ENCODE measurements around the gene MED14.
A peak's percentile ranks its signal among the peaks of the same experiment; 100 is the strongest.

The MED14 gene

DNA sequence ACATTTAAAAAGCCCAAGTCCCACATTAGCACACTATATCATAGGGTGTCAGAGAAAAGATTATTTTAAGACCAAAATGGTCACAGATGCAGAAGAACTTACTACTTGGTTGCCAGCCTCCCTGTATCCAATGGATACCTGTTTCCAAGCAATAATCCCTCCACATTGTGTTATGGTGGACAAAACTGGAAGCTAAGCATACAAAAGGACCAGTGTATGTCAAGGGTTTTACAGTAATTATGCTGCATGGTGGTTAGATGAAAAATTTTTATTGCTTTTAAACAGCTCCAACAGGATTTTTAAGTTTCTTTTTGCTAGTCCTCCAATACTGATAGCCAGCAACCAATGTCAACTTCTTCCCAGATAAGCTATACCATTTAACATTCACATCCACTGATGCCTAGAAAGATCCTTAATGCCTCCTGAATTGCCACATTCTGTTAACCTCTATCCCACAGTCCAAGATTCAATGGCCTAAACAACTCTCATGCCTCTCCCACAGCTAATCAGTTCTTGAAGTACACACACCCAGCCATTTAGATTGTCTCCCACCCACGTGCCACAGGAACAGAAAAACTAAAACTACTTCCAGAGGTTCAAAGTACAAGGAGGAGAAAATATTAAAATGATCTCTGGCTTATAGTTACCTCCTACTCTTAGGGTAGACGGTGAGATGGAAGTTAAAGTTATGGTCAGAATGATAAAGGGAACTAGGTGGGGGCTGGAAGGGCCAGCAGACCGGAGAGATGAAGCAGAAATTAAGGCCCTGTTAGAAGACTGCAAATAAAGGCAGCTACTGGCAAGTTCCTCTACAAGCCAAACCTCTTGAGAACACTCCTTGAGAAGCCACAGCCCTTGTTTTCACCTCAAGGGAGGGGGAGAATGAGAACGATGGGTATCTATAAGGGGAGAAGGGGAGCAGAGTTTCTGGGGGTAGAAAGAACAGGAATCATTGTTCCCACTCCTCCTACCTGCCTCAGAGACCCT, 5.5 kb downstream of the MED14 start:
- DNase-seq: no peak

DNA sequence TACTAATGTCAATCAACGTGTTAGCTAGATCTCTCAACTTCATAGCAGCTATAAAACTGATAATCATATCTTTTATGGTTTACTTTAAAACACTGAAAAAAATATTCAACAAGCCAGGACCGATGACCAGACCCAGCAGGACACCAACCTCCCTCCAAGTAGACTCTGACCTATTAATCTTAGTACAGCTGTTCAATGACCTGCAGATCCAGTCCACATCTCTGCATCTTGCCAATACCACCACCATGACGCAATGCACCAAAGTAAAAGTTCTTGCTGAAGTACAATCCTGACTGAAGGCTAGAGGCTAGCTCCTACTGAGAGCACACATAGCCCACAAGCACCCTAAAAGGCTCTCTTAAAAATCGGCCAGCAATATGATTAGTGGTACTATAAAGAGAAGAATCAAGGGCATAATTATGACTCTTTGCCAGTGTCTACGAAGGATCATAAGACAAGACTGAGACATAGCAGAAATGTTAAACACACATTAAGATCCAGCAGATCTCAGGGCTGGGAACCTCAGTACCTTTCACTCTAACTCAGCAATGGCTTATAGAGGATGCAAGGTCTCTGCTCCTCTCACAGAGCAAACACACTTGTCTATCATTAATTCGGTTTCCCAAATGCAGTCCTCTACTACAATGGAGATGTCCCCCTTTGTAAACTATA, 7.6 kb downstream of the MED14 start:
- DNase-seq: no peak

DNA sequence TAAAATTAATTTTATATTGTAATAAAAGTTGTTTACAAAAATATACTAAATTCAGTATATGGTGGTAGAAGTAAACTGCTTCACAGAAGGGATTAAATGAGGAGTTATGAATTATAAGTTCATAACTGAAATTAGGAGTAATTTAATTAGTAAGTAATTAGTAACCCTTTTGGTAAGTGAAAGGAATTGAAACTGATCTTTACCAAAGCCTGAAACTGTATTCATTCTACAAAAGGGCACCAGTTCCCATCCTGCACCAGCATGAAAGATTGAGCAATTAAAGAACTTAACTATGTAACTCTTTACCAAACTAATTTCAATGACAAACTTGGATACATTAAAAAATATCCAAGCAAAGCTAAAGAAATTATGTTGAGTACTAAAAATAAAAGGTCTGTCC, 8.2 kb downstream of the MED14 start:
- no peak for DNase-seq

DNA sequence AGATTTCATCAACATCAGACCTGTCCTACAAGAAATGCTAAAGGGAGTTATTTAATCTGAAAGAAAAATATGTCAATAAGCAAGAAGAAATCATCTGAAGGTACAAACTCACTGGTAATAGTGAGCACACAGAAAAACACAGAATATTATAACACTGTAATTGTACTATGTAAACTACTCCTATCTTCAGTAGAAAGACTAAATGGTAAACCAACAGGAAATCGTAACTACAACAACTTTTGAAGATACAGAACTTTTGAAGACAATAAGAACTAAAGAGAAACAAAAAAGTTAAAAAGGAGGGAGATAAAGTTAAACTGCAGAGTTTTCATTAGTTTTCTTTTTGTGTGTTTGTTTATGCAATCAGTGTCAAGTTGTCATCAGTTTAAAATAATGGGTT, 12.4 kb downstream of the MED14 start:
- no peak for DNase-seq

DNA sequence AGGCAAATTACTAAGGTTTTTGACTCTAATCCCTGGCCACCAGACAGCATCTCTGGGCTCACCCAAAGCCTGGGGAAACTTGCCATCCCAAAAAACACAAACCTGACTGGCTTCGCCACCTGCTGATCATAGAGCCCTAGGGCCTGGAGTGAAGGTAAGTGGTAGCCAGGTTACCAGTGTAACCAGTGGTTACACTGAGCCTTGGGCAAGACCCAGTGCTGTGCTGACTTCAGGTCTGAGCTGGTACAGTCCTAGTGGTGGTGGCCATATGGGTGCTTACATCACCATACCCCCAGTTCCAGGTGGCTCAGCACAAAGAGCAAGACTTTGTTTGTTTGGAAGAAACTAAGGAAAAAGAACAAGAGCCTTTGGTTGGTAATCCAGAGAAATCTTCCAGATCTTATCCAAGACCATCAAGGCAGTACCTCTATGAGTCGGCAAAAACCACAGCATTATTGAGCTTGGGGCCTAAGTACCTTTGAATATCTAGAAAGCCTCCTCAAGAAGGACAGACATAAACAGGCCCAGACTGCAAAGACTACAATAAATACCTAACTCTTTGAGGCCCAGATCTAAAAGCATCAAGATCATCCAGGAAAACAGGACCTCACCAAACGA, 13.7 kb downstream of the MED14 start:
- DNase-seq: no peak

DNA sequence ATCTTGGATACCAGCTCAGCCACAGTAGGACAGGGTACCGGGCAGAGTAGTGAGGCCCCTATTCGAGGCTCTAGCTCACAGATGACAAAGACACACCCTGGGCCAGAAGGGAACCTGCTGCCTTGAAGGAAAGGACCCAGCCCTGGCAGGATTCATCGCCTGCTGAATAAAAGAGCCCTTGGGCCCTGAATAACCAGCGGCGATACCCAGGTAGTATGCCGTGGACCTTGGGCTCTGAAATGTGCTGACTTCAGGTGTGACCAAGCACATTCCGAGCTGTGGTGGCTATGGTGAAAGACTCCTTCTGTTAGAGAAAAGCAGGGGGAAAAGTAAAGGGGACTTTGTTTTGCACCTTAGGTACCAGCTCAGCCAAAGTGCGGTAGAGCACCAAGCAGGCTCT, 14.6 kb downstream of the MED14 start:
- no peak for DNase-seq

DNA sequence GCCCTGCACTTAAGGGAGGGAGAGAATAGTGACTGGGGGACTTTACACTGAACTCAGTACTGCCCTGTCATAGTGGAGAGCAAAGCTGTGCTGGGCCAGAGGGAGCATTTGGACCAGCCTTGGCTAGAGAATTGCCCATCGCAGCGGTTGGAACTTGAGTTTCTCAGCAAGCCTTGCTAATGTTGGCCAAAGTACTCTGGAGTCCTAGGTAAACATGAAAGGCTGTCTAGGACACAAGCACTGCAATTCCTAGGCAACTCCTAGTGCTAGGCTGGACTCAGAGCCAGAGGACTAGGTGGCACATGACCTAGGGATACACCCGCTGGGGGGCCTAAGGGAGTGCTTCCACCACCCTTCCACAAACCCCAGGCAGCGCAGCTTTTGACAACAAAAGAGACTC, 15.0 kb downstream of the MED14 start:
- DNase-seq: no peak

DNA sequence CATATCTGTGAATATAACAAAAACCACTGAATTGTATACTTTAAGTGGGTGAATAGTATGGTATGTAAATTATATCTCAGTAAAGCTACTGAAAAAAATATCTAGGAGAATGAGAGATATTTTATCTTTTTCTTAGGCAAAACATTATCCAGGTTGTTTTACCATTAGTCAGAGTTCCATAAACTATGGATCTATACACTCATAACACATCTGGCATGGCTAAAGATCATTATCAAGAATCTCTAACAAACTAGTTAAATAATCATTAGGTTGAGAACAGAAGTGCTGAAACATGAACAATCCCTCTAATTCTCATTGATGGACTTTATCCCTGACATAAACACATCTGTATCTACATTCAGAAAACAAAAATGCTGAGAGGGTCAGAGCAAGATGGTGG, 15.6 kb downstream of the MED14 start:
- no peak for DNase-seq

DNA sequence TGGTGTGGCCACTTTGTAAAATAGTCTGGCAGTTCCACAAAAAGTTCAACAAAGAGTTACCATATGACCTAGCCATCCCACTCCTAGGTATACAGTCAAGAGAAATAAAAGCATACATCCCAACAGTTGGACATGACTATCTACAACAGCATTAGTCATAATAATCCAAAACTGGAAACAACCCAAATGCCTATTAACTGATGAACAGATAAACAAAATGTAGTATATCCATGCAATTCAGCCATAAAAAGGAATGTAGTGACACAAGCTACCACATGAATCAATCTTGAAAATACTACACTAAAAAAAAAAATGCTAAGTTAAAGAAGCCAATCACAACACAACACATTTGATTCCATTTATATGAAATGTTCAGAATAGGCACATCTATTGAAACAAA, 16.1 kb downstream of the MED14 start:
- DNase-seq: peak; percentile 79

DNA sequence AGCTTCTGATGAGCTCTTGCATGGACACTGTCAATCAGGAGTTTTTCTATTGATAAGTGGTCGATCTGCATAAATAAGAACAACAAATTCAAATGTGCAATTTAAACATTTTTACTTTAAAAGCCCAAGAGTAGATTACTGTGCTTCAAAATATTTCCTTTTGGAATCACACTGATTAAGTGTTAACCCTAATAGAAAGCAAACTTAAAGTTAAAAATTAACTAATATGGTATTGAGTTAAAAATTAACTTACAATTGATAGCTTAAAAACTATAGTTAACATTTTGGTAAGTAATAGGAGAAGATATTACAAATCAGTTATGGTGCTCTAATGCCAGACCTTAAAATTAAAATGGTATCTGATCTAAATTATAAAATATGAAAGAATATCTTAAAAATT, 25.9 kb downstream of the MED14 start:
- DNase-seq: no peak

DNA sequence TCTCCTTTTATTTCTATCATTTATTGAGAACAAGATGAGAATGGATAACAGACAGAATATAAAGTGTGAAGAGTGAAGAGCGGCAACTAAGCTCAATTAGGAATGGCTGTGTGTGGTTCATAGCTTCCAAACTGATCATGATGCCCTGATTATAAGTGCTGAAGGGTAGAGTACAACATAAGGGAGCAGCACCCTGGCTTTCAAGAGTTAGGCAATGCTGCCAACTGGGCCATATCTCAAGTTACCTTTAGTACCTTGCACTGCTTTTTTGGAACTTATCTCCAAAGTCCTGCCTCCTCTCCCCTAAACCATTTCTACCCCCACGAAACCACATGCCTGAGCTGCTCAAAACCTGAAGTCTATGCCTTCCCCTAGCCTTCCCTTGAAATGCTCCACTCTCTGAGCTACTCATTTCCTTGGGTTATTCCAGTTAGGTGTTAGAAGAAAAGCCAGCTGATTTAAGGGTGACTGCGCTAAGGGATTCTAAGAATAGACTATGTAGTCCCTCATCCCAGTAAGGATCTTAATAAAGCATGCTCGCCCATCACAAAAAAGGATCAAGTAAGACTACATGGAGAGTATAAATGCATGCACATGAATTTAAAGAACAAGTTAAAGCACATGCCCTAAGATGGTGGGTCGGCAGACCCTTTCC, 29.6 kb downstream of the MED14 start:
- no peak for DNase-seq

DNA sequence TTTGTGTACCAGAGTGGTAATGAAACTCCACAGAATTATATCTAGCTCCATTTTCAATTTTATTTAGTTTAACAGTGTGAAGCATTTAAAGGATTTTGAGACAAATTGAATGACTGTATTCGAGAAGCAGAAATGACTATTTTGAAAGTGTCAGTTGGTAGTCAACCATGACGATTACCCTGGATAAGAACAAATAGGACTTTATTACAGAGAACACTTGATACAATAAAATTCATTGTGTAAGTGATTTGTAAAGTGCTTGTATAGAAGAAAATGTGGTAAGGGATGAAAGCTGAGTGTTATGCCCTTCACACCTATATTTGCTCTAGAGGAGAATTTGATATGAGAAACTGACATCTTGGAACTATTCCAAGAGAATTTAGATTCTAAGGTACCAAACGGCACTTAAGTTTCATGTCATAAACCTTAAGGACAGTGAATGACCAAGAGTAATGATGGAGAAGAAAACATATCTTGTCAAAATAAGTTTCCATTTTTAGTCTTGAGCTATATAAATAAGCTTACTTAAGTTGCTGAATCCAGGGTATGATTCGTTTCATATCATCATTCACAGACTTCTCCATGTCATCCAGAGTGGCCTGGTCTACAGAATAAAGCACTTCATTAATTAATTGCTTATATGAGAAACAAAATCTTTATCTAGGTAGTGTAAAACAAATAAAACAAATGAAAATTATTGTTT, 34.6 kb downstream of the MED14 start:
- DNase-seq: no peak

DNA sequence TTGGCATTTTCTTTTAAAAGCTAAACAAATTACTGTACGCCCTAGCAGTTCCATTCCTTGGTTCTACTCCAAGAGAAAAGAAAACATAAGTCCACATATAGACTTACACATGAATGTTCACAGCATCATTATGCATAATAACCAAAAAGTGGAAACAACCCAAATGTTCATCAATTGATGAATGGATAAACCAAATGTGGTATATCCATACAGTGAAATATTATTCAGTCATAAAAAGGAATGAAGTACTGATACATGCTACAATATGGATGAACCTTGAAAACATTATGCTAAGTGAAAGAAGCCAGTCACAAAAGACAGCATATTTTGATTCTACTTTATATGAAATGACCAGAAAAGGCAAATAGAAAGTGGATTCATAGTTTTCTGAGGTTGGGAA, 36.5 kb downstream of the MED14 start:
- no peak for DNase-seq

DNA sequence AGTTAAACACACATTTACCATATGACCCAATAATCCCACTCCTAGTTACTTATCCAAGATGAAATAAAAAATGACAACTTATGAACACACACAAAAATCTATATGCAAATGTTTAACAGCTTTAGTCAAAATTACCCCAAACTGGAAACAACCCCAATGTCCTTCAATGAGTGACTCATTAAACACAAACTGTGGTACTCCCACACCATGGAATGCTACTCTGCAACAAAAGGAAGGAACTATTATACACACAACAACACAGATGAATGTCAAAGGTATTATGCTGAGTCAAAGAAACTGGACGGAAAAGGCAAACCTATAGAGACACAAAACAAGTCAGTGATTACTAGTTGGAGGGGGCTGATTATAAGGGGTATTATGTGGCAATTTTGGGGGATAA, 40.5 kb downstream of the MED14 start:
- peak; percentile 7 for DNase-seq

DNA sequence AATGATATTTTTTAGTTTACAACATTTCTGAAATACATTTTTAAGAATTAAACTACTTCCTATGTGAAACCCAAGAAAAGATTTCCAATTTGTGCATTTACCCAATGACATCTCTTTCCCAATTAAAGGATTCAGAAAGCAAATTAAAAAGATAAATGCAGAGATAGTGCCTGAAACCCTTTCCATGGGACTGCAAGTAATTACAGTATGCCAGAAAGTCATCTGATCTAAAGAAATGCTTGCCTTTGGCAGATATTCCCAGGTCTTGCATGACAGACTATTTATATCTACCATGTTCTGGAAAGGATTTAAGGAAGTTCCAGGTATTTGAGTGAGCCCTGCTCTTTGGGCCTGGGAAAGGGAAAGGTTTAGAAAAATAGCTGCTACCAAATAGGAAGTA, 46.4 kb downstream of the MED14 start:
- DNase-seq: no peak

DNA sequence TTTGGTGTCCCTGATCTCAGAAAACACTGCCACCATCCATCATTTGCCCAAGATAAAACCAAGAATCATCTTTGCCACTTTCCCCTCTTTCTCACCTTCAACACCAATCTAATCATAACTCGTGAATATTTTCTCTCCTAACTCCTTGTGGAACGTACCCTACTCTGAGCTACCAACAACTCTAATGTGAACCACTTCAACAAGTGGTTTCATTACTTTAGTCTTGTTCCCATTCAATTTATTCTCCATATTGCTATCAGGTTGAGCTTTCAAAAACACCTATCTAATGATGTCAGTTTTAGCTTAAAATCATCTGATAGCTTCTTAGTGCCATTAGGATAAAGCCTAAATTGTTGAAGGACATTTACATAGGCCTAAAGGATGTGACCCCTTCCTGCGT, 48.2 kb downstream of the MED14 start:
- DNase-seq: no peak

DNA sequence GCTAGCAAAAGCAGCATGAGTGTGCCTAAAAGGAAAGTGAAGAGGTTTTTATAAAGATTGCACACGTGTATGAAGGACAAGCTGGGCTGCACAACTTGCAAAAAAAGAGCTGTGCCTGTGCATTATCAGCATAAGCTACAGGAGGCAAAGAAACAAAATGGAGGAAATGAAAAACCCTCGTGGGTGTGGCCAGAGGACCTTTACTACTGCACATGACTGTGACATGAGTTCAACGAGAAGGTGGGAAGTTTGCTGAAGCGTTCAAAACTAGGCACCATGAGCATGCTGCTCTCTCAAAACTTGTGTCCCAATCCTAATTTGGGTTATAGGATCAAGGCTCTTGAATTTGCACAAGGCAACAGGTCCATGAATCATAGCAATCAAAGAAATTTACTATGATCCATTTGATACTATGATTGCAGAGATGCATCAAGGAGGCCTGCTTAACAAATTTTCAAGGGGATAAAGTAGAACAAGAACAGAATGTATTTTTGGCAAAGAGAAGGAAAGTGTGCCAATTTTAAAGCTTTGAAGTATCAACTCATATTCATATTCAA, 49.9 kb downstream of the MED14 start:
- DNase-seq: no peak

DNA sequence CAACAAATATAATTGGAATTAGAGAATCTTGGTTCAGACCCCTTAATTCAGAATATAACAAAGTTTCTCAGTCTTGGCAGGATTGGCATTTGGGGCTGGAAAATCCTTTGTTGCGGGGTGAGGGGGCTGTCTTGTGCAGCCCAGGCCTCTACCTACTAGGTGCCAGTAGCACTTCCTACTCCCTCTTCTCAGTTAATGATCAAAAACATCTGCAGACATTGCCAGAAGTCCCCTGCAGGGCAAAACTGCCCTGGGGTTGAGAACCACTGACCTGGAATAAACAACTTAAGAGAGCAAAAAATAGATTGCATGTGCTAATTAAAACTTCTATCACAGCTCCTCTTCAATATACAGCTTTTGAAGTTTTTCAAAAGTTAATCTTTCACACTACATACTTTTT, 51.2 kb downstream of the MED14 start:
- DNase-seq: no peak

DNA sequence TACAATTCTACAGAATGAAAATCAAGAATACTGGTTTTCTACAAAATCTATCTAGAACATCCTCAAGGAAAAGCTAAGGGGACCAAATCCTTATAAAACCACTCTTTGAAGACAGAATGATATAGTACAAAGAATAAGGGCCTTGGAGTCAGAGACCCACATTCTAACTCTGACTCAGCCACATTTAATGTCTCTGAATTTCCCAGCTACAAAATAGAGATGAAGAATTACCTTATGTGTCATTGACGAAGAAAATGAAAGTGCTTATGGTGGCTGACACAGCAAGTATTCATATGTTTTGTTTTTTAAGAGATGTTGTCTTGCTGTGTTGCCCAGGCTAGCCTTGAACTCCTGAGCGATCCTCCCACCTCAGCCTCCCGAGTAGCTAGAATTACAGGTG, 52.1 kb downstream of the MED14 start:
- no peak for DNase-seq

DNA sequence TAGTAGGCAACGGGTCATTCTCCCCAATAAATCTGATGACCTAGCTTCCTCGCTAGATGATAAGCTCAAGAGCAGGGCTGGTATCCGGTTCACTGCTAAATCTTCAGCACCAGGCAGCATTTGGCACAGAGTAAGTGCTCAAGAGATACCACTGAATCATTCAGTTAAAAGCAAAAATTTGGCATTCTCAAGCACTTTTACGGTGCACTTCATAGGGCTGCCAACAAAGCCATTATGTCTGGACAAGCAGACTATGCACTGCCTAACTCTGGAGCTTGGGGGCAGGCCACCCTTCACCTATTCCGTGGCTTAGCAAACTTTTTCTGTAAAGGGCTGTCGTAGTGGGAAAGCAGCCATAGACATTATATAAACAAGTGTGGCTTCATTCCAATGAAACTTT, 64.2 kb downstream of the MED14 start:
- DNase-seq: no peak

DNA sequence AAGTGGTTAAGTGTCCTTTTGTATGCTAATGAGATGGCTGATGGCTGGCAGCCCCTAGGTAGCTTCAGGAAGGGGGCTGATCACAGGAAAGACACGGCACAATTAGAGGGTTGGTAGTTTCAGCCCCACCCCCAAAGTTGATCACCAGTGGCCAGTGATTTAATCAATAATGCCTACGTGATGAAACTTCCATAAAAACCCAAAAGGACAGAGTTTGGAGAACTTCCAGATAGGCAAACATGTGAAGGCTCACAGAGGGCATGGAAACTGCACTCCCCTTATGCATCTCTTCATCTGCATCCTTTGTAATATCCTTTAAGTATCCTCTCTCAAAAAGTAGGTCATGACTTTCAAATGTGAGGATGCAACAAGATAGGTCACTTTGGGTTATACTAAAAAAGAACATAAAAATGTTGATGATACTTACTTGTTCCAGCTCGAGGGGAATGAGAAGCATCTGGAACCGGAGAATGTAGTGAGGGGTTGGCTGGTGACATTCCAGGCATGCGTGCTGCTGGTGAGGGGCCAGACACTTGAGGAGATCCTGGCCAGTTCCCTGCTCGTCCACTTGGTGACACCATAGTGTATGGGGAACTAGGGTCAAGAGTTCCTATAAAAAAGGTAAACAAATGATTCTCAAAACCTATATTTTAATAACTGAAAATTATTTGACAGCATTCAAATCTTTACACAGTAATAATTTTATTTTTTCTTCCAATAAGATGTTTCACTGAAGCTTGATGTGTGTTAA, 71.3 kb downstream of the MED14 start:
- DNase-seq: peak; percentile 53

All from fibroblast of skin of back (primary cell).